H1 (cell line): ENCODE measurements around the gene SEZ6.

Experiments
- ATF2 ChIP-seq: IDR thresholded peaks from 2 replicates; pipeline ENCODE4 v1.6.1; 2012; ENCODE audit warnings: low read length, inconsistent platforms
- ATF3 ChIP-seq: IDR thresholded peaks from 2 replicates; pipeline ENCODE4 v1.6.1; 2011; ENCODE audit warnings: low read depth, mild to moderate bottlenecking, low read length; ENCODE audit not compliant: insufficient read depth
- BRCA1 ChIP-seq: IDR thresholded peaks from 2 replicates; pipeline ENCODE4 v1.6.1; 2012; ENCODE audit warnings: low read depth, low read length, improper control_type of control experiment
- CHD1 ChIP-seq: IDR thresholded peaks from 2 replicates; pipeline ENCODE4 v1.6.1; 2012; ENCODE audit warnings: low read depth, low read length, improper control_type of control experiment
- CTCF ChIP-seq, 3 experiments: IDR thresholded peaks; 1 replicate in 2 of 3; 2 replicates in 1 of 3; pipeline versions ENCODE4 v1.5.1 to v1.6.1; 2011; ENCODE audit warnings: low read length in 3 of 3, mild to moderate bottlenecking in 3 of 3, inconsistent platforms in 2 of 3, low read depth in 1 of 3, moderate library complexity in 1 of 3; ENCODE audit not compliant: insufficient read depth in 1 of 3; ENCODE audit errors: control extremely low read depth in 1 of 3
- EP300 ChIP-seq, 2 experiments: IDR thresholded peaks; 1 replicate in 1 of 2; 2 replicates in 1 of 2; pipeline ENCODE4 v1.6.1; 2011 to 2012; ENCODE audit warnings: low read depth in 2 of 2, low read length in 2 of 2, mild to moderate bottlenecking in 2 of 2, borderline replicate concordance in 1 of 2, inconsistent platforms in 1 of 2, moderate library complexity in 1 of 2
- JUND ChIP-seq: IDR thresholded peaks from 2 replicates; pipeline ENCODE4 v1.6.1; 2011; ENCODE audit warnings: mild to moderate bottlenecking, improper control_type of control experiment, low read length
- POLR2A ChIP-seq, 2 experiments: IDR thresholded peaks; 1 replicate in 1 of 2; 2 replicates in 1 of 2; pipeline ENCODE4 v1.6.1; 2011; ENCODE audit warnings: low read depth in 2 of 2, low read length in 2 of 2, mild to moderate bottlenecking in 2 of 2; ENCODE audit errors: control extremely low read depth in 1 of 2
- RAD21 ChIP-seq, 2 experiments: IDR thresholded peaks in 1 of 2; conservative IDR thresholded peaks in 1 of 2; 2 replicates each; pipeline ENCODE4 v1.6.1; 2011; ENCODE audit warnings: low read depth in 2 of 2, low read length in 2 of 2, improper control_type of control experiment in 1 of 2, inconsistent platforms in 1 of 2, mild to moderate bottlenecking in 1 of 2, moderate library complexity in 1 of 2
- RFX5 ChIP-seq: IDR thresholded peaks from 2 replicates; pipeline ENCODE4 v1.6.1; 2011; ENCODE audit warnings: low read depth, low read length, improper control_type of control experiment, borderline replicate concordance
- TCF12 ChIP-seq: IDR thresholded peaks from 2 replicates; pipeline ENCODE4 v1.6.1; 2011; ENCODE audit warnings: low read depth, mild to moderate bottlenecking, low read length
- USF2 ChIP-seq: IDR thresholded peaks from 2 replicates; pipeline ENCODE4 v1.6.1; 2011; ENCODE audit warnings: low read length, improper control_type of control experiment

GRCh38 chr17:28907709-28908475, 97.9 kb downstream of the SEZ6 start:
- TF ChIP-seq EP300 (IDR thresholded peaks at IDR 0.05; ENCODE audit: borderline replicate concordance in 1 of 2, low read depth in 2 of 2, low read length in 2 of 2) (no peak), CTCF (IDR thresholded peaks at IDR 0.05; ENCODE audit: control extremely low read depth in 1 of 3, insufficient read depth in 1 of 3, low read depth in 1 of 3, low read length in 3 of 3) (no peak), CHD1 (no peak), ATF2 (no peak), TCF12 (no peak), USF2 (no peak), BRCA1 (no peak), JUND (no peak), RFX5 (no peak), POLR2A (IDR thresholded peaks at IDR 0.05; ENCODE audit: control extremely low read depth in 1 of 2, low read depth in 2 of 2, low read length in 2 of 2) (no peak), RAD21 (IDR thresholded peaks at IDR 0.05 in 1 of 2, conservative IDR thresholded peaks at IDR 0.05 in 1 of 2; ENCODE audit: low read depth in 2 of 2, low read length in 2 of 2) (no peak), ATF3 (no peak)
